ENCODE measurements around the gene NUTM1.
"Not testable (repeated sequence)": the region's sequence is repeated elsewhere in the genome, so short reads cannot be mapped to it uniquely, and the experiment has no call there.

Gene NUTM1

GRCh38 chr15:34330279-34330678 lies 12.8 kb upstream of the NUTM1 start:
- peak overlapping the region; percentile 31 for H3K27ac Mint-ChIP-seq
- peaks cover 11% of the 10 kb centered on the region for H3K36me3 Mint-ChIP-seq (ENCODE audit: low read depth)
- DNase-seq: no peak
- peaks cover 86% of the 10 kb centered on the region for H3K4me1 Mint-ChIP-seq (ENCODE audit: low read depth)
- no peaks in the 10 kb centered on the region for H3K27me3 Mint-ChIP-seq
- no peak overlapping the region for H3K4me3 Mint-ChIP-seq
- H3K9me3 Mint-ChIP-seq: no peaks in the 10 kb centered on the region

- H3K4me1 Mint-ChIP-seq (ENCODE audit: low read depth): peaks cover 89% of the 10 kb centered on the region
- no peak for DNase-seq
- no peaks in the 10 kb centered on the region for H3K27me3 Mint-ChIP-seq
- peak overlapping the region; percentile 65 for H3K4me3 Mint-ChIP-seq
- H3K27ac Mint-ChIP-seq: peak overlapping the region; percentile 91
- H3K9me3 Mint-ChIP-seq: no peaks in the 10 kb centered on the region
- H3K36me3 Mint-ChIP-seq (ENCODE audit: low read depth): peaks cover 14% of the 10 kb centered on the region
Observed at GRCh38 chr15:34331809-34332208, 11.3 kb upstream of the NUTM1 start.

- no peaks in the 10 kb centered on the region for H3K9me3 Mint-ChIP-seq
- H3K4me1 Mint-ChIP-seq (ENCODE audit: low read depth): peaks cover 84% of the 10 kb centered on the region
- DNase-seq: no peak
- H3K27me3 Mint-ChIP-seq: no peaks in the 10 kb centered on the region
- H3K4me3 Mint-ChIP-seq: peak overlapping the region; percentile 65
- H3K27ac Mint-ChIP-seq: peak overlapping the region; percentile 91
- H3K36me3 Mint-ChIP-seq (ENCODE audit: low read depth): peaks cover 19% of the 10 kb centered on the region
Observed at GRCh38 chr15:34332553-34333120, 10.5 kb upstream of the NUTM1 start.

- H3K27me3 Mint-ChIP-seq: no peaks in the 10 kb centered on the region
- no peak for DNase-seq
- peaks cover 78% of the 10 kb centered on the region for H3K4me1 Mint-ChIP-seq (ENCODE audit: low read depth)
Observed at GRCh38 chr15:34334672-34335071, 8.4 kb upstream of the NUTM1 start.

GRCh38 chr15:34335176-34336032 lies 7.7 kb upstream of the NUTM1 start:
- DNase-seq: no peak
- Mint-ChIP-seq H3K27ac (peak overlapping the region; percentile 94), H3K36me3 (ENCODE audit: low read depth) (peaks cover 36% of the 10 kb centered on the region), H3K4me1 (ENCODE audit: low read depth) (peaks cover 78% of the 10 kb centered on the region), H3K9me3 (no peaks in the 10 kb centered on the region), H3K27me3 (no peaks in the 10 kb centered on the region), H3K4me3 (peak overlapping the region; percentile 90)

More at GRCh38 chr15:34334672-34335071, 8.4 kb upstream of the NUTM1 start:
- peaks cover 32% of the 10 kb centered on the region for H3K36me3 Mint-ChIP-seq (ENCODE audit: low read depth)
- H3K4me3 Mint-ChIP-seq: peak overlapping the region; percentile 90
- peak overlapping the region; percentile 94 for H3K27ac Mint-ChIP-seq
- H3K9me3 Mint-ChIP-seq: no peaks in the 10 kb centered on the region

- H3K36me3 Mint-ChIP-seq (ENCODE audit: low read depth): peaks cover 42% of the 10 kb centered on the region
- H3K4me3 Mint-ChIP-seq: peak overlapping the region; percentile 90
- peaks cover 78% of the 10 kb centered on the region for H3K4me1 Mint-ChIP-seq (ENCODE audit: low read depth)
- no peaks in the 10 kb centered on the region for H3K27me3 Mint-ChIP-seq
- H3K9me3 Mint-ChIP-seq: no peaks in the 10 kb centered on the region
- DNase-seq: no peak
- H3K27ac Mint-ChIP-seq: peak overlapping the region; percentile 94
Observed at GRCh38 chr15:34336231-34336990, 6.7 kb upstream of the NUTM1 start.

GRCh38 chr15:34336991-34337556 lies 6.0 kb upstream of the NUTM1 start:
- peaks cover 77% of the 10 kb centered on the region for H3K4me1 Mint-ChIP-seq (ENCODE audit: low read depth)
- no peaks in the 10 kb centered on the region for H3K27me3 Mint-ChIP-seq
- no peak for DNase-seq
- H3K36me3 Mint-ChIP-seq (ENCODE audit: low read depth): peaks cover 46% of the 10 kb centered on the region
- no peaks in the 10 kb centered on the region for H3K9me3 Mint-ChIP-seq
- peak overlapping the region; percentile 94 for H3K27ac Mint-ChIP-seq
- peak overlapping the region; percentile 90 for H3K4me3 Mint-ChIP-seq

- DNase-seq: peak; percentile 93
- Mint-ChIP-seq H3K27ac (peak within 1 kb of the TSS; percentile 94), H3K36me3 (ENCODE audit: low read depth) (peaks cover 47% of the 10 kb centered on the region), H3K4me3 (peak within 1 kb of the TSS; percentile 90), H3K9me3 (no peaks in the 10 kb centered on the region), H3K4me1 (ENCODE audit: low read depth) (peaks cover 71% of the 10 kb centered on the region), H3K27me3 (no peaks in the 10 kb centered on the region)
Observed at GRCh38 chr15:34337557-34338306, 5.4 kb upstream of the NUTM1 start, which contains the start of gene SLC12A6. TSS of gene SLC12A6 (minus strand) at chr15:34337781. CDS start at chr15:34336680, 1,101 bp downstream.

- no peak for DNase-seq
- Mint-ChIP-seq H3K9me3 (no peaks in the 10 kb centered on the region), H3K4me1 (ENCODE audit: low read depth) (peaks cover 66% of the 10 kb centered on the region), H3K4me3 (peak overlapping the region; percentile 90), H3K36me3 (ENCODE audit: low read depth) (peaks cover 47% of the 10 kb centered on the region), H3K27me3 (no peaks in the 10 kb centered on the region), H3K27ac (peak overlapping the region; percentile 94)
Observed at GRCh38 chr15:34338347-34338746, 4.8 kb upstream of the NUTM1 start.

- no peaks in the 10 kb centered on the region for H3K9me3 Mint-ChIP-seq
- H3K27ac Mint-ChIP-seq: peak overlapping the region; percentile 77
- peaks cover 54% of the 10 kb centered on the region for H3K4me1 Mint-ChIP-seq (ENCODE audit: low read depth)
- H3K36me3 Mint-ChIP-seq (ENCODE audit: low read depth): peaks cover 47% of the 10 kb centered on the region
- H3K4me3 Mint-ChIP-seq: no peak overlapping the region
- no peak for DNase-seq
- no peaks in the 10 kb centered on the region for H3K27me3 Mint-ChIP-seq
Observed at GRCh38 chr15:34339946-34340345, 3.2 kb upstream of the NUTM1 start.

- DNase-seq: no peak
- Mint-ChIP-seq H3K4me3 (no peak overlapping the region), H3K4me1 (ENCODE audit: low read depth) (peaks cover 38% of the 10 kb centered on the region), H3K27me3 (no peaks in the 10 kb centered on the region), H3K27ac (peak overlapping the region; percentile 95), H3K9me3 (no peaks in the 10 kb centered on the region), H3K36me3 (ENCODE audit: low read depth) (peaks cover 44% of the 10 kb centered on the region)
Observed at GRCh38 chr15:34341381-34342212, 1.5 kb upstream of the NUTM1 start.

GRCh38 chr15:34342213-34342736 lies 840 bp upstream of the NUTM1 start:
- peaks cover 39% of the 10 kb centered on the region for H3K36me3 Mint-ChIP-seq (ENCODE audit: low read depth)
- not testable (repeated sequence) for H3K9me3 Mint-ChIP-seq, H3K4me3 Mint-ChIP-seq, DNase-seq, H3K27me3 Mint-ChIP-seq
- peaks cover 32% of the 10 kb centered on the region for H3K4me1 Mint-ChIP-seq (ENCODE audit: low read depth)
- H3K27ac Mint-ChIP-seq: peak overlapping the region; percentile 95

Measured in activated T-cell treated with anti-CD3 and anti-CD28 coated beads, Interleukin-2, amount 50 U/mL, for 24 hours (primary cell).